ENCODE data around the gene SPR.

Gene SPR

DNA sequence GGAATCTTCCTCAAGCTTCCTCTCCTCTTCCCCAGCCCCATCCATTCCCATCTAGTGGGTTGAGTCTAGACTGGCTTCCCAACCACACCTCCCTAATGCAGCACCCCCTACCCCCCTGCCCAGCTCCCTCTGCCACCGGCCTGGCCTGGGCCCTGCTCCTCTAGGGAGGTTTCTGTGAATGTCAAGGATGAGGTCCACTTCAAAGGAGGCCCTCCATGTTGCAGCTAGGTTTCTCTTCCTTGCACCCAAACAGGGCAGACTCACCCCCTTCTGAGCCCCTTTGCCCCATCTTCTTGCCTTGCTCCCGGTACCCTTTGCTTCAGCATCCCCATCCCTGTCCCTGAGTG, 48.4 kb downstream of the SPR start:
- TF ChIP-seq, protein P1, sequence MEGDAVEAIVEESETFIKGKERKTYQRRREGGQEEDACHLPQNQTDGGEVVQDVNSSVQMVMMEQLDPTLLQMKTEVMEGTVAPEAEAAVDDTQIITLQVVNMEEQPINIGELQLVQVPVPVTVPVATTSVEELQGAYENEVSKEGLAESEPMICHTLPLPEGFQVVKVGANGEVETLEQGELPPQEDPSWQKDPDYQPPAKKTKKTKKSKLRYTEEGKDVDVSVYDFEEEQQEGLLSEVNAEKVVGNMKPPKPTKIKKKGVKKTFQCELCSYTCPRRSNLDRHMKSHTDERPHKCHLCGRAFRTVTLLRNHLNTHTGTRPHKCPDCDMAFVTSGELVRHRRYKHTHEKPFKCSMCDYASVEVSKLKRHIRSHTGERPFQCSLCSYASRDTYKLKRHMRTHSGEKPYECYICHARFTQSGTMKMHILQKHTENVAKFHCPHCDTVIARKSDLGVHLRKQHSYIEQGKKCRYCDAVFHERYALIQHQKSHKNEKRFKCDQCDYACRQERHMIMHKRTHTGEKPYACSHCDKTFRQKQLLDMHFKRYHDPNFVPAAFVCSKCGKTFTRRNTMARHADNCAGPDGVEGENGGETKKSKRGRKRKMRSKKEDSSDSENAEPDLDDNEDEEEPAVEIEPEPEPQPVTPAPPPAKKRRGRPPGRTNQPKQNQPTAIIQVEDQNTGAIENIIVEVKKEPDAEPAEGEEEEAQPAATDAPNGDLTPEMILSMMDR (conservative IDR thresholded peaks at IDR 0.05), result no peak
- H3K27ac ChIP-seq, result no peak overlapping the region

GRCh38 chr2:72936660-72937355, 49.6 kb downstream of the SPR start:
- TF ChIP-seq, protein P1 (conservative IDR thresholded peaks at IDR 0.05), result no peak
- no peak overlapping the region for H3K27ac ChIP-seq

- TF ChIP-seq, protein P1 (conservative IDR thresholded peaks at IDR 0.05), result no peak
Measured at GRCh38 chr2:72937356-72937669, 50.1 kb downstream of the SPR start.

GRCh38 chr2:72938455-72938854, 51.2 kb downstream of the SPR start:
- TF ChIP-seq, protein P1 (conservative IDR thresholded peaks at IDR 0.05), result no peak
- H3K27ac ChIP-seq, result no peak overlapping the region

More at GRCh38 chr2:72937356-72937669, 50.1 kb downstream of the SPR start:
- no peak overlapping the region for H3K27ac ChIP-seq

- H3K27ac ChIP-seq, result no peak overlapping the region
- TF ChIP-seq, protein P1 (conservative IDR thresholded peaks at IDR 0.05), result no peak
Measured at GRCh38 chr2:72940361-72940760, 53.2 kb downstream of the SPR start.

DNA sequence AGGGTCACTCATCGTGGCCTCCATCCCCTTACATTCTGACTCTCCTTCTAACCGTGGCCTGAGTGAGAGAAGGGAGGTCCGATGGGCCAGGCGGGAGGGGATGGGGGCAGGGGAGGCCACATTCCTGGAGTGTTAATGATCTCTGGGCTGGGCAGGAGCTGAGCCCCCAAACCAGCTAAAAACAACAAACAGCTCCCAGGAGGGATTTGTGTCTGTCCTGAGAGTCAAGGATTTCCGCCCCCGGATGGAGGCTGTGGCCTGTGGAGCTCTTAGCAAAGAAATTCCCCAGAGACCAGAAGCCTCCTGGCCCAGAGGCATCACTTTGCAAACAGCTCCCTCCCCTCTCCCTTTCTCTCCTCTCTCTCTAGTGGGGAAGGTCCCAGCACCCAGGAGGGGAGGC, 53.6 kb downstream of the SPR start:
- no peak overlapping the region for H3K27ac ChIP-seq
- TF ChIP-seq, protein P1 (conservative IDR thresholded peaks at IDR 0.05), result no peak

Measured in VCaP (cell line).